ENCODE measurements around the gene ATXN1.

The ATXN1 gene

GRCh38 chr6:16490616-16491015 lies 270.6 kb downstream of the ATXN1 start:
- DNase-seq: no peak

DNA sequence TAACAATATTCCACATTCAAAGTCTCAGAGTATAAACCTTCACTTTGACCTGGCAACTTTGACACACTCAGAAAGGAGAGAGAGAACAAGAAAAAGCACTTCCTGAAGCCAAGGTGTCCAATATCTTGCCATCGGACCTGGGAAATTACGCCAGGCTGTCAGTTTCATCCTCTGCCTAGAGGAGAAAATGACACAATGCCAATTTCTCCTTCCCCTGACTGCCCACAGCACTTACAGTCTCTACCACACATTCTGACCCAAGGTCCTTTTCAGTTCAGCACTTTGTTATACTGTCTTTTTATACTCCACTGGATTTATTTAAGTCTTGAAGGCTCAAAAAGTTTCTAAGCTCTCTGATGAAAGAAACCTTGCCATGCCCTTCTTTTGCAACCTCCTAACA lies 272.4 kb downstream of the ATXN1 start:
- DNase-seq: no peak

DNA sequence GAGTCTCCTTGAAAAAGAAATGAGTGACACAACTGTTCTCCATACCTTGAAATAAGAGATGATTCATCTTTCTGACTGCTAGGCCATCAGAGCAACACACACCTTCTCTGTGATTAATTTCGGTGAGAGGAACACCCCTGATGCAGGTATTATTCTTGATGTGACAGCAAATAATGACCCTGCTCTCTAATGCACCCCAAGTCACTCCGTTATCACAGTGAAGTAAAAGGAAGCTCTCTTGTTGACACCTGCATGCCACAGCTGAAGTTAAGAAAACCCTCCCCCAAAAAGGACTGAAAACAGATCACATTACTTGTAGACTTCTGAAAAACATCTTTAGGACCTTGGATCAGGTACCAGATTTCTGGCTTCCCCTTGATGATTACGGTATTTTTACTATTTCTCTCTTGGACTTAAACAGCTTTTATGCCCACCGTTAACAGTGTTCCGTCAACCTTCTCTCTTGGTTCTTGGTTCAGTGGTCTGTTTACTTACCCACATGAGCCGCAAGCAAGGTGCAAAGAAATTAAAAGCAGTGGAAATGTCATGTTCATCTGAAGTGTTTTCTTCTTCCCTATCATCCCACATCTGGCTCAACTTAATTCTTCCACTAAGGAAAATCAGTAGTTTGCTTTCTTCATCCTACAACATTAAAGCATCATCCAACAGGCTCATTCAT lies 273.1 kb downstream of the ATXN1 start:
- no peak for DNase-seq

GRCh38 chr6:16486661-16487060 lies 274.6 kb downstream of the ATXN1 start:
- no peak for DNase-seq

- DNase-seq: no peak
Measured at GRCh38 chr6:16483315-16483875, 277.9 kb downstream of the ATXN1 start.

DNA sequence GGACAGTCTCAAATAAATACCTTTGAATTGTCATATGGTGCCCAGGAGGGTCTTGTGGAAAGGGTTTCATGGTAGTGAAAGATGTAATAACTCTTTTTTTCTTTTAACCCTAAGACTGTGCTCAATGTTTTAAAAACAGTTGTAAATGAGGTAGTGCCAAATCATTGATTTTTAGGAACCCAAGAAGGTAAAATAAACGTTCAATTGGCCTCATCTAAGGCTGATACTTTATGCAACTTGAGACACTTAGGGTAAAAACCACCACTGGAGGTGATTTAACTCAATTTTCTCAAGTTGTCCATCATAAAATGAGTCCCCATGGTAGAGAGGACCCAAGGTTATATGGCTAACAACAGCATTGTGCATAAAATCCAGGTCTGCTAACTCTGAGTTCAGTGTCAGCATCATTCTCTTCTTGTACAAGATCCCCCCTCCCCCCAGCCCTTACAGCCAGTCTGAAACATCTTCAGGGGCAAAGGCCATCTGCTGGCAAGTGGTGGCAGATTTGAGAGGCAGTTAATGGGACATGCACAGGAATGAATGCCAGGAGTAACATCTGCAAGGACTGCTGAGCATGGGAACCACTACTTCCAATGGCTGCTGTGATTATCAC lies 278.5 kb downstream of the ATXN1 start:
- DNase-seq: no peak

DNA sequence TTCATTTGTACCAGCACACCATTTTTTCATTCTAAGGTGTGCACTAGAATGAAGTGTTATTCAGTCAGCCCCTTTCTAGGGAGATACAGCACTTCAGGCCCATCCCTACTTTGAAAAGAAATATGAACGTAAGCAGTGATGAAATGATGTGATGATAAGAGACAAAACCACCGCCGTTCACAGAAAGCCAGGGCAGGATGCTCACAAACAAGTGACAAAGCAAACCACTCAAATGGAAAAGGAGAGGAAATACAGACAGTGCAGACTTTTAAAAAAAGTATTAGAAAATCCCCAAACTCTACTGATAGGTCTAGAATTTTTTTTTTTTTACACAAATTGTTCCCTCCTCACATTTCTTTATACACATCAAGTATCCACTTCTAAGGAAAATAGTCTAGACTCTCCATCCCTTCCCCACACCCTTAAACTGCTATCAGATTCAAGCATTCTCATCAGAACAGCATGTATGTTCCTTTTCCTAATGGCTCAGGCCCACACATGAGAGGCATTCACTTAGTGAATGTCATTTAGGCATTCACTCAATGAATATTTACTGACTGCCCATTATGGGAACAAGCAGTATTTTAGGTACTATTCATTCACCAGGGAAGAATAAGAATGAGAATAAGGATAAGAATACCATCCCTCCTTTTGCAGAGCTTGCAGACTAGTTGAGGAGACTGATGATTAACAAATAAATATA lies 279.4 kb downstream of the ATXN1 start:
- DNase-seq: no peak

GRCh38 chr6:16480763-16481560 lies 280.3 kb downstream of the ATXN1 start:
- DNase-seq: no peak

GRCh38 chr6:16477367-16478149 lies 283.7 kb downstream of the ATXN1 start:
- no peak for DNase-seq

DNA sequence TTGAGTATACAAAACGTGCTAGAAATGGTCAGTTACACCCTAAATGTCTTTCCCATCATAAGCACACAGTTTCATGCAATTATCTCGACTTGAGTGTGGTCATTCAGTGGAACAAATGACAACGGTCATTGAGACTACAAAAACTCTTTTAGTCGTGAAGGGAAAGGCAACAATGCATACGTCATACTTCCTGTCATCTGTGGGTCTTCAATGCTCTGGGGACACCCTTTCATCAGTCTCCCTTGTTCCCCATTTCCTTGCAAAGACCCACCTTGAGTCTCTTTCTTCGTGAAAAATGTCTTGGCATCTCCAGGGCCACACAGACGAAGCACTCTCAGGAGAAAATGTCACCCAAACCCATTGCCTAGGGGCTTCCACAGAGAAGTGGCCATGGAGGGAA lies 284.4 kb downstream of the ATXN1 start:
- no peak for DNase-seq

- no peak for DNase-seq
Measured at GRCh38 chr6:16475494-16475781, 285.8 kb downstream of the ATXN1 start.

- no peak for DNase-seq
Measured at GRCh38 chr6:16474772-16475493, 286.3 kb downstream of the ATXN1 start.

DNA sequence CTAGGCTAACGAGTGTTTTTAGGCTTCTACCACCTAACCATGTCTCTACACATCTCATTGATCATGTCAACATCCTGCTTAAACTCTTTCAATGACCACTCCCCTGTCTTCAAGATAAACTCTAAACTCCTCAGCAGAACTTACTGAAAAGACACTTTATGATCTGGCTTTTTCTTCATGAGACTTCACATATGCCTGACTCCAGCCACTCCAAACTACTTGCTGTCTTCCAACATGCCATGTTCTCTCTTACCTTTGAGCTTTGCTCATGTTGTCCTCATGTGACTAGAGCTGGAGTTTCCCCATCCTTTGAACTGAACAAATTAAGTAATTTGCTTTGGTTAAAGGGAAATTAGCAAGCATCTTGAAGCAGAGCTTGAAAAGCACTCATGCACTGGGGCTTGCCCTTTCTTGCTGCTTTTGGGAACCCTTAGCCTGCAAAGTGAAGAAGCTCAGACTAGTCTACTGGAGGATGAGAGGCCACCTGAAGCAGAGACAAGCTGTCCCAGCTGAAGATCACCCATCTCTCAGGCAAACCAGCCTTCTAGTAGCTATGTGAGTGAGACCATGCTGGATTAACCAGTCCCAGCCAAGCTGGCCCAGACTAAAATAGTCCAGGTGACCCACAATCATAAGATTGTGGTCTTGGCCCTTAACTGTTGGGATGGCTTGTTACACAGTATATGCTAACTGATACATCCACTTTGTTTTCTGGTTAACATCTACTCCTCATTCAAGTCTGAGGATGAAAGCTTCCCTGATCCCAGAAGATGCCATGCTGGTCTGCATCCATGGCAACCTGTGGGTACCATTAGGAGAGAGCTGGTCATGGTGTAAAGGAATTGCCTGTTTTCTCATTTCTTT lies 287.1 kb downstream of the ATXN1 start:
- DNase-seq: no peak

GRCh38 chr6:16473184-16473907 lies 287.9 kb downstream of the ATXN1 start:
- no peak for DNase-seq

- DNase-seq: no peak
Measured at GRCh38 chr6:16472349-16473069, 288.8 kb downstream of the ATXN1 start.

- DNase-seq: no peak
Measured at GRCh38 chr6:16471910-16472297, 289.4 kb downstream of the ATXN1 start.

DNA sequence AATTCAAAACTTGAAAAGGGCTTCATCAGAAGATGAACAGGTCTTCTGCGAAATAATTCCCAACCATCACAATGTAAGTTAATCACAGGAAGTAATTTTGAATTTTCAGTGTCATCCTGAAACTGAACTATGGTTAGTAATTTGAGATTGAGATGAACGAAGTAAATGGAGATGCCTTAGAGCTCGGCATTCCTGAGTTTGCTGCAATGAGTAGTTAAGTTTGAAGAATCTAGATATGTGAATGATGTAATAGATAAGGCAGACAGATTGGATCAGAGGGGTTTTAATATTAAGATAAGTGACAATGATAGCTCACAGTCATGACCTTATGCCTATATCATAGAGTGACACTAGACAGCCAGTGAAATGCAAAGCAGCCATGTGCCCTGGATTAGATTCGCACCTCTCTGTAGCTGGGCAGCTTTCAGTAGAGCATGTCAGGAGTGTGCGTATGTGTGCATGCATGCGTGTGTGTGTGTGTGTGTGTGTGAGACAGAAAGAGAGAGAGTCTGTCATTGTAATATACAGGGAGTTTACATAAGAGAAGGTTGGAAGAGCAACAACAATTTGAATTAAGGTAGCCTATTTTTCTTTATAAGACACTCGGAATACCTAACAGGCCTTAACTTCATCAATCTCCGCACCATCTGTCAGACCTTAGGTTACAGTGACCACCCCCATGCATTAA lies 289.9 kb downstream of the ATXN1 start:
- DNase-seq: no peak

GRCh38 chr6:16470502-16471221 lies 290.6 kb downstream of the ATXN1 start:
- DNase-seq: no peak

All from GDM1 (cell line).